Upper lobe of left lung (tissue), 6 donors: Measurements from ENCODE around the gene CASP3. TPM values are rescaled to one million over a fixed set of nuclear protein-coding genes. Genes with fewer than 3 reads are reported as not detected.

Source experiments
- ATAC-seq, 2 donors: fragments of 200-7000 bp; cut with Tn5 transposase; one replicate each; pipeline ENCODE4 v1.9.1; 2022; ENCODE audit warnings: mild to moderate bottlenecking in 2 of 2, moderate library complexity in 2 of 2; ENCODE audit not compliant: low FRiP score in 2 of 2
- DNase-seq, 2 donors: peaks; one replicate each; pipeline ENCODE4 v3.0.0-alpha.2; 2019 to 2020
- H3K27ac ChIP-seq, 4 donors: fragments of 200-600 bp; sonication (generic); one replicate each; pipeline ENCODE4 v1.5.1; 2016 to 2019
- H3K27me3 ChIP-seq, 4 donors: fragments of 200-600 bp; sonication (generic); one replicate each; pipeline ENCODE4 v1.5.1; 2017 to 2019
- H3K36me3 ChIP-seq, 4 donors: fragments of 200-600 bp; sonication (generic); one replicate each; pipeline ENCODE4 v1.5.1; 2016 to 2019
- H3K4me1 ChIP-seq, 4 donors: fragments of 200-600 bp; sonication (generic); one replicate each; pipeline ENCODE4 v1.5.1; 2018 to 2019
- H3K4me3 ChIP-seq, 4 donors: fragments of 200-600 bp; sonication (generic); one replicate each; pipeline ENCODE4 v1.5.1; 2017 to 2019; ENCODE audit warnings: mild to moderate bottlenecking in 2 of 4, moderate library complexity in 1 of 4
- H3K9me3 ChIP-seq, 4 donors: fragments of 200-600 bp; sonication (generic); one replicate each; pipeline ENCODE4 v1.5.1; 2018 to 2019
- CTCF ChIP-seq, 6 experiments: fragments of 450-650 bp in 4 of 6; fragments of 200-600 bp in 2 of 6; sonication (generic) in 2 of 6; IDR thresholded peaks; one replicate each; pipeline ENCODE4 v1.5.1; 2016 to 2019; ENCODE audit warnings: antibody characterized with exemption in 6 of 6
- EP300 ChIP-seq, 4 donors: sonication (generic); formaldehyde crosslinking; IDR thresholded peaks; one replicate each; pipeline ENCODE4 v1.5.1; 2017; ENCODE audit warnings: antibody characterized with exemption in 4 of 4, control low read depth in 2 of 4
- POLR2A ChIP-seq, 4 donors: fragments of 450-650 bp; IDR thresholded peaks; one replicate each; pipeline ENCODE4 v1.5.1; 2016 to 2017; ENCODE audit warnings: antibody characterized with exemption in 4 of 4, mild to moderate bottlenecking in 2 of 4
- POLR2AphosphoS5 ChIP-seq, 2 donors: sonication (generic); formaldehyde crosslinking; IDR thresholded peaks; one replicate each; pipeline ENCODE4 v1.5.1; 2017; ENCODE audit warnings: antibody characterized with exemption in 2 of 2
- WGBS, 2 donors: methylation state at CpG; one replicate each; pipeline ENCODE4 v1.1.5; 2017 to 2018; 5-methylcytosine and 5-hydroxymethylcytosine counted together
- total RNA-seq, 6 donors: library from RNA; depleted of rRNA in 4 of 6; stranded (reverse); fragments of >200 nt in 4 of 6; gene quantifications; one replicate each; pipeline versions ENCODE4 v1.1.0 to v1.2.1, GENCODE V29; 2016 to 2021
- donor health status: DM: no; HTN: no; CAD: no; lungs with moderate emphysema.
- donor health status: DM: no; HTN: yes; CAD: no; lungs with severe emphysema.

Gene CASP3
- total RNA-seq, 6 donors from 2014 or later = 7.0 to 25.5 (median 15.0) TPM

DNA sequence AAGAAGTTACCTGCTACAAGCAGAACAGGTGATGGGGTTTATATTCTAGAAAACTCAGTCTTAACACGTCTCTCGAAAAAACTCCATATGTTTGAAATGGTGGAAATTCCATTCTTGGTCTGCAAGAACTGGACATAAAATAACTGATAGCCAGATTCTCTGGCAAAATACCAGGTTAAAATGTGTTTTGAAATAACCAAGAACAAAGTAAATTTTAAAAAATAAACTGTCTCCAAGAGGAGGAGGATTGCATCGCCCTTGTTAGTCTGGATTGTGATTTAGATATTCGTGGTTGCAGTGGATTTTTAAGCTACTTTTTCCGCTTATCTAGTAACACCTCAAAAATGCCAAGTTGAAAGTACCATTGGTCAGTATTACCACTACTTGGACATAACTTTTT, 43.8 kb upstream of the CASP3 start:
- 88 to 89% methylated on average over 5 of the region's 5 CpGs for WGBS, 2 donors

DNA sequence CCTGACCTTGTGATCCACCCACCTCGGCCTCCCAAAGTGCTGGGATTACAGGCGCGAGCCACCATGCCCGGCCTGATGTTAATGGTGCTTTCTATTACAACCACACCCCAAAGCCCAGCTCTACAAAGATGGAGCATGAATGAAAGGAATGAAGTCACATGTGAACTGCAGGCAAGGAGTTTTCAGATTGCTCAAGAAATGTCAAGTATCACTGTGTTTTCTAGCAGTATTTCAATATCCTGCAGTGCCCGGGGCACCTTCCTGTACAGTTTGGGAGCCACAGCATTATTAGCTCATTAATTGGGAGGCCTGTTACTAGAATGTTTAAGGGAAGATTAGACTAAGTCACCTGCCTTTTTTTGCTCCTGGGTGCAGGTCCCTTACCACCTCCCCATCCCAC, 40.4 kb upstream of the CASP3 start:
- no peak overlapping the region for H3K4me3 ChIP-seq
- TF ChIP-seq POLR2AphosphoS5 (IDR thresholded peaks at IDR 0.05) = no peak
- H3K36me3 ChIP-seq = peaks cover 0 to 32% (median 0%) of the 10 kb centered on the region in 4 donors
- no peaks in the 10 kb centered on the region for H3K4me1 ChIP-seq
- 53 to 67% methylated on average over 5 of the region's 5 CpGs for WGBS, 2 donors
- ATAC-seq (no peak), DNase-seq (no peak)
- no peaks in the 10 kb centered on the region for H3K27me3 ChIP-seq
- H3K9me3 ChIP-seq = no peaks in the 10 kb centered on the region
- H3K27ac ChIP-seq = no peak overlapping the region

More for the DNA sequence above, 43.8 kb upstream of the CASP3 start:
- Histone ChIP-seq H3K9me3 (no peaks in the 10 kb centered on the region), H3K27ac (no peak overlapping the region), H3K4me1 (no peaks in the 10 kb centered on the region), H3K4me3 (no peak overlapping the region), H3K36me3 (peaks cover 0 to 35% (median 0%) of the 10 kb centered on the region in 4 donors), H3K27me3 (no peaks in the 10 kb centered on the region)
- ATAC-seq = no peak
- TF ChIP-seq CTCF (IDR thresholded peaks at IDR 0.05) = no peak
- no peak for TF ChIP-seq POLR2A (IDR thresholded peaks at IDR 0.05)
- no peak for TF ChIP-seq EP300 (IDR thresholded peaks at IDR 0.05)
- DNase-seq = no peak

DNA sequence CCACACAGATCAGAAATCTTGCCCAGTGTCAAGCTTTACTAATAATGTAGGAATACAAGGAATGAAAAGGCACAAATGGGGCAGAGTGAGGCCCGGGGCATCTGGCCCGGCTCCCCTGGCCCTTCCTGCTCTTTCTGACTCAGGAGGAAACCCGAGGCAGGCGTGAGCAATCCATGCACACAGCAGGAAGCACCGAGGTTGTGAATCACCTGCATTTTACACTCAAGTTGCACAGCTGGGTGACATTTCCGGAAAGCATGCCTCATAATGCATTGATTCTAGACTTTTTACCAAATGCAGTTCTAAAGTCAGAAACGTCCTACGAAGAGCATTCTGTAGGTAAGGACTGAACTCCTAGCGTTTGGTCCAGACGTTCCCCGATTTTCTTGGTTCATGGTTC, 39.2 kb upstream of the CASP3 start:
- Histone ChIP-seq H3K9me3 (no peaks in the 10 kb centered on the region), H3K4me3 (no peak overlapping the region), H3K36me3 (peaks cover 0 to 22% (median 0%) of the 10 kb centered on the region in 4 donors), H3K27ac (no peak overlapping the region), H3K4me1 (no peaks in the 10 kb centered on the region), H3K27me3 (no peaks in the 10 kb centered on the region)
- ATAC-seq (no peak), DNase-seq (no peak)
- 76% methylated on average over 11 of the region's 11 CpGs for WGBS, 2 donors
- no peak for TF ChIP-seq POLR2A (IDR thresholded peaks at IDR 0.05)

DNA sequence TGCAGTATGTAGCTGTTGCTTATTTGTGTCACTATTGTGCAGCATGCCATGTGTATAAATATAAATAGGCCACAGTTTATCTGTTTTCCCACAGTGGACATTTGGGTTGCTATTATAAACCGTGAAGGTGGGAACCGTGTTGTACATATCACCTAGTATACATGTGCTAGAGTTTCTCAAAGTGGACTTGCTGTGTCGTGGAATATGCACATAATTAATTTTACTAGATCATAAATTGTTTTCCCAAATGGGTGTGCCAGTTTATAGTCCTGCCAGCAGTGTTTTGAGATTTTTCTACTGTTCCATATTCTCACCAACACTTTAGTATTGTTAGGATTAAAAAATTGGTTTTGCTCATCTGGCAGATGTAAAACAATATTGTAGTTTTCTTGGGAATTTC, 38.8 kb upstream of the CASP3 start:
- TF ChIP-seq POLR2A (IDR thresholded peaks at IDR 0.05) = no peak
- no peak for TF ChIP-seq POLR2AphosphoS5 (IDR thresholded peaks at IDR 0.05)
- TF ChIP-seq CTCF (IDR thresholded peaks at IDR 0.05) = no peak
- TF ChIP-seq EP300 (IDR thresholded peaks at IDR 0.05) = no peak
- Histone ChIP-seq H3K4me1 (no peaks in the 10 kb centered on the region), H3K4me3 (no peak overlapping the region), H3K27me3 (no peaks in the 10 kb centered on the region), H3K9me3 (no peaks in the 10 kb centered on the region), H3K27ac (no peak overlapping the region), H3K36me3 (peaks cover 0 to 19% (median 0%) of the 10 kb centered on the region in 4 donors)
- DNase-seq (no peak), ATAC-seq (no peak)
- WGBS, 2 donors = 59 to 60% methylated on average over 3 of the region's 3 CpGs

DNA sequence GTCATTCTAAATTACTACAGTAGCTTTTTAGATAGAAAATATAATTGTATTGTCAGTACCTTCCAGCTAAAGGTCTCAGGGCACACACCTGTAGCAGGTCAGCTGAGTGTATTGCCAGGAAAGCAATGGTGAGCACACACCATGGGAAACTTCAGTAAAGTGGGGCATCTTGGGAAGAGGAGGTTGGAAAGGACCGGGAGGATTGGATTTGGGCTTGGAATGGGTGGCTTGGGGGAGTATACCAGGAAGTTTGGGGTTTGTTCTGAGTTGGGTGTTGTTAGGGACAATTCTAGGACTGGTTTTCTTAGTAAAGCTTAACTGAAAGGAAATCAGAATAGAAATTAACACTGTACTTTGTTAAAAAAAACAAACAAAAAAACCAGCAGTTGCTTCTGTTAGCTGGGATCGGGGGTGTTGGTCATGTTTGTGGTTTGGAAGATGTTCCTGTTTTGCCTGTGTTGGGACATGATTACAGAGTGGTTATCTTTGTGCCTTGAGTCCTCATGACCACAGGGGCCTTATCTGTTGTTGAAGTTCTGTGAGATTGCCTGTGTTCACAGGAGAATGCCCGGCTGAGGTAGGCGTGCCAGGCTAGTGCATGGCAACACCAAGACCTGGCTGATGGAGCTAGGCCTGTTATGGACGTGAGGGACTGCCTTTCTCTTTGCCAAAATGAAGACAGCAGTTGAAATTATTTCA, 35.4 kb upstream of the CASP3 start:
- WGBS, 2 donors = 67 to 73% methylated on average over 5 of the region's 5 CpGs
- H3K27me3 ChIP-seq = no peaks in the 10 kb centered on the region
- TF ChIP-seq POLR2AphosphoS5 (IDR thresholded peaks at IDR 0.05) = no peak
- no peak for TF ChIP-seq EP300 (IDR thresholded peaks at IDR 0.05)
- no peak for TF ChIP-seq POLR2A (IDR thresholded peaks at IDR 0.05)
- TF ChIP-seq CTCF (IDR thresholded peaks at IDR 0.05) = no peak
- H3K4me1 ChIP-seq = peaks cover 0 to 6% (median 0%) of the 10 kb centered on the region in 4 donors
- DNase-seq (peak in 1 of 2 donors; percentile 37), ATAC-seq (peak in 1 of 2 donors; percentile 75)
- H3K27ac ChIP-seq = peak overlapping the region in 2 of 4 donors; percentile 2 to 43
- H3K36me3 ChIP-seq = peaks cover 0 to 12% (median 3%) of the 10 kb centered on the region in 4 donors
- H3K4me3 ChIP-seq = no peak overlapping the region
- no peaks in the 10 kb centered on the region for H3K9me3 ChIP-seq

DNA sequence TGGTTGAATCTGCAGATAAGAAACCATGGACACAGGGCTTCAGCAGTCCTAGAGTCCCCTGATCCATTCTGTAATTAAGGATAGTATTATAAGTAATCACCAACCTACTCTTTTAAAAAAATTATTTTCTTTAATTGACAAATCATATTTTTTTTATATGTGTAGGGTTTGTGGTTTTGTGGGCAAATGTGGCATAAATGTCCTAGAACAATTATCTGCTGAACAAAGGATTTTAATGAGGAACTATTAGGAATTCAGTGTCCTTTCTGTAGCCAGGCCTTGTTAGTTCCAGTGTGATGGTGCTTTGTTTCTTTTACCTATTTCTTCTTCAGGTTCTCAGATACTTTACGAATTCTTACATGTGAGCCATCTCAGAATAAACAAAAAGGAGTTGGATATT, 32.7 kb upstream of the CASP3 start:
- Histone ChIP-seq H3K4me1 (peaks cover 0 to 6% (median 0%) of the 10 kb centered on the region in 4 donors), H3K27ac (no peak overlapping the region), H3K36me3 (peaks cover 0 to 8% (median 3%) of the 10 kb centered on the region in 4 donors), H3K4me3 (no peak overlapping the region), H3K27me3 (no peaks in the 10 kb centered on the region), H3K9me3 (no peaks in the 10 kb centered on the region)
- ATAC-seq (no peak), DNase-seq (no peak)
- WGBS, 2 donors = 95 to 100% methylated on average over 1 of the region's 1 CpG
- TF ChIP-seq POLR2AphosphoS5 (IDR thresholded peaks at IDR 0.05) (no peak), EP300 (IDR thresholded peaks at IDR 0.05) (no peak), POLR2A (IDR thresholded peaks at IDR 0.05) (no peak), CTCF (IDR thresholded peaks at IDR 0.05) (no peak)
